GM20000 (cell line): ENCODE results near the gene DAAM2.

Experiments
- DNase-seq: peaks from one replicate; pipeline ENCODE4 v3.0.0; 2012; ENCODE audit warnings: low spot score
- TF ChIP-seq, protein P1 (sequence below): IDR thresholded peaks from 2 replicates; pipeline ENCODE4 v1.5.1; 2012; ENCODE audit warnings: mild to moderate bottlenecking, control low read depth; ENCODE audit errors: extremely low read depth, missing control alignments

DAAM2 gene

DNA sequence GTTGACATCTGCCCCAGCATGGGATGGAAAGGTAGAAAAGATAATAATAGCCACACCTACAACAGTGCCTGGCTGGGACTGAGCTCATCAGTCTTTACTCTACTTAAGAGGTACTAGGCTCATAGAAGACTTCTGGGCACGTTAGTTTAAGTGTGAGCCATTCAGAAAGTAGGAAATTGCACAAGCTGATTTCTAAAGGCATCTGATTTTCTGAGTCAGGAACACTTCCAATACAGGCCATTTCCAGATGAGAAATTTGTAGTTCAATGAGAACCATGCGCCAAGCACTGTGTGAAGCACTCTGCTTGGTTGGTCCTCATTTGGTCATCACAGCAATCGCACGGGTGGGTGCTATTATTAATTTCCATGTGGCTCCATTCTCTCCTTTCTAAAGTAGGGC is 99.8 kb downstream of the DAAM2 start:
- TF ChIP-seq, protein P1, sequence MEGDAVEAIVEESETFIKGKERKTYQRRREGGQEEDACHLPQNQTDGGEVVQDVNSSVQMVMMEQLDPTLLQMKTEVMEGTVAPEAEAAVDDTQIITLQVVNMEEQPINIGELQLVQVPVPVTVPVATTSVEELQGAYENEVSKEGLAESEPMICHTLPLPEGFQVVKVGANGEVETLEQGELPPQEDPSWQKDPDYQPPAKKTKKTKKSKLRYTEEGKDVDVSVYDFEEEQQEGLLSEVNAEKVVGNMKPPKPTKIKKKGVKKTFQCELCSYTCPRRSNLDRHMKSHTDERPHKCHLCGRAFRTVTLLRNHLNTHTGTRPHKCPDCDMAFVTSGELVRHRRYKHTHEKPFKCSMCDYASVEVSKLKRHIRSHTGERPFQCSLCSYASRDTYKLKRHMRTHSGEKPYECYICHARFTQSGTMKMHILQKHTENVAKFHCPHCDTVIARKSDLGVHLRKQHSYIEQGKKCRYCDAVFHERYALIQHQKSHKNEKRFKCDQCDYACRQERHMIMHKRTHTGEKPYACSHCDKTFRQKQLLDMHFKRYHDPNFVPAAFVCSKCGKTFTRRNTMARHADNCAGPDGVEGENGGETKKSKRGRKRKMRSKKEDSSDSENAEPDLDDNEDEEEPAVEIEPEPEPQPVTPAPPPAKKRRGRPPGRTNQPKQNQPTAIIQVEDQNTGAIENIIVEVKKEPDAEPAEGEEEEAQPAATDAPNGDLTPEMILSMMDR: no peak
- no peak for DNase-seq

GRCh38 chr6:39892490-39893129 is 100.4 kb downstream of the DAAM2 start:
- peak; percentile 60 for DNase-seq
- TF ChIP-seq, protein P1: peak; percentile 47

GRCh38 chr6:39893286-39893685 is 101.1 kb downstream of the DAAM2 start:
- TF ChIP-seq, protein P1: no peak
- DNase-seq: no peak

GRCh38 chr6:39896701-39897100 is 104.5 kb downstream of the DAAM2 start:
- TF ChIP-seq, protein P1: no peak
- no peak for DNase-seq

DNA sequence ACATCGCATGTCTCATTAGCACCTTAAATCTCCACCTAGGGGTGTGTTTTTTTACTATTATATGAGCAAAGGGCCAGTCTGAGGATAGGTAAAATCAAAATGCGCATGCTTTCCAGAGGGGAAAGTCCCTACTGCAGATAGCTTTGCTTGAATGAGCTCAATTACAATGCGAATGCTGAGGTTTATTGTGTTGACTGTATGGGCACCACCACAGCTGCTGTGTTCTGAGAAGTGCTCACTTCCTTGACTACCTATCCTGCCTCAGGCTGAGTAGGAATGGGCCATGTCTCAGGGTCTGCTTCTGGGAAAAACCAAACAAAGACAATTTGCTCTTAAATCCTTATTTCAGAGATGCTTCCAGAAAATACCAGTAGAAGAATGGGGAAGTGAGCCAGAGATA is 105.5 kb downstream of the DAAM2 start:
- TF ChIP-seq, protein P1: no peak
- no peak for DNase-seq

DNA sequence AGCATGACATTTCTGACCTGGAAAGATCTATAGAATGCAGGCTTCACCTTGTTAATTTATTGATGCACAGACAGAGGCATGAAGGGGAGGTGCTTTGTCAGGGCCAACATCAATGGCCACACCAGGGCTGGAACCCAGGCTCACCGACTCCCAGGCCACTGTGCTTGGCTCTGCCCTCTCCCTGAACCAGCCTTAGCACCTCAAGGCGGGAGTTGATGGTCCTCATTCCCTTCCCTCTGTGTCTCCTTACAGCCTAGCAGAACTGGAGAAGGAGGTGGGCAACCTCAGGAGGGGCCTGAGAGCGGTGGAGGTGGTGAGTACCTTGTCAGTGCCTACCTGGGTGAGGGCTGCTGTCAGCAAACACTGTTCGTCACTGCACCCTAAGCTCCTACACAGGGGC is 106.4 kb downstream of the DAAM2 start:
- DNase-seq: no peak
- TF ChIP-seq, protein P1: no peak

GRCh38 chr6:39899554-39900295 is 107.5 kb downstream of the DAAM2 start:
- DNase-seq: no peak
- TF ChIP-seq, protein P1: no peak
